Activated naive CD8-positive, alpha-beta T cell treated with anti-CD3 and anti-CD28 coated beads, Interleukin-2, amount 10 ng/mL, durations not matched to agents 7 days and 5 days (primary cell): ENCODE data around the gene SLC26A9. TPM values are rescaled to one million over a fixed set of nuclear protein-coding genes. Genes with fewer than 3 reads are reported as not detected.

ENCODE experiments used
- ATAC-seq: fragments of 150-1000 bp; cut with Tn5 transposase; one replicate; pipeline ENCODE4 v1.10.0; 2021; ENCODE audit warnings: low read depth, moderate library complexity
- POLR2A ChIA-PET: fragments of 350-600 bp; sonication (Branson Sonifier 250); formaldehyde crosslinking; loops from one replicate; lab custom pipeline; 2021; ENCODE audit warnings: antibody characterized with exemption; lab: Charles Lee
- DNase-seq: peaks from one replicate; pipeline ENCODE4 v3.0.0; 2021
- H3K27ac Mint-ChIP-seq: one replicate; pipeline ENCODE4 v1.8.0; 2022; ENCODE audit warnings: mild to moderate bottlenecking, mixed read lengths
- H3K27me3 Mint-ChIP-seq: one replicate; pipeline ENCODE4 v1.8.0; 2022; ENCODE audit warnings: mild to moderate bottlenecking, moderate library complexity, mixed read lengths
- H3K36me3 Mint-ChIP-seq: one replicate; pipeline ENCODE4 v1.8.0; 2021; ENCODE audit warnings: mild to moderate bottlenecking, mixed read lengths
- H3K4me1 Mint-ChIP-seq: one replicate; pipeline ENCODE4 v1.8.0; 2021; ENCODE audit warnings: mixed read lengths
- H3K4me3 Mint-ChIP-seq: one replicate; pipeline ENCODE4 v1.8.0; 2022; ENCODE audit warnings: mild to moderate bottlenecking, moderate library complexity, mixed read lengths
- H3K9me3 Mint-ChIP-seq: one replicate; pipeline ENCODE4 v1.8.0; 2021; ENCODE audit warnings: mixed read lengths
- total RNA-seq, 2 experiments: library from RNA; stranded (reverse); gene quantifications; one replicate each; pipeline ENCODE4 v1.2.3, GENCODE V29; 2021

Gene SLC26A9
- total RNA-seq, 2 experiments from 2014 or later: not detected

DNA sequence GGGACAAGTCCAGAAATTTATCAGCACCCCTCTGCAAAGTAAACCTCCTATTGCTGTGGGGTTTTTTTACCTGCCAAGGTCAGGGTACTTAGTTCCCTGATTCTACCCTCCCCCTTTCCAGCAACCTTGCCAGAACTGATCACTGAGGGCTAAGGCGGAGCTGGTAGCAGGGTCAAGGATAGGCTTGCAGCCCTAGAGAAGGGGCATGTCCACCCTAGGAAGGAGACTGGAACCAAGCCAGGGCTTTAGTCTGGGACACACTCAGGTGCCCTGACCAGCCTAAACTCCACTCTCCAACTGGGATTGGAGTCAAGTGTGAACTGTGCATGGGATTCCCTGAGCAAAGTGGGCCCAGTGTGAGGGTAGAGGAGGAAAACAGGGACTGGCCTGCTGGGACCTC, 6.5 kb upstream of the SLC26A9 start:
- POLR2A ChIA-PET: no interaction called here
- Mint-ChIP-seq H3K27ac (no peak overlapping the region), H3K4me1 (no peaks in the 10 kb centered on the region), H3K4me3 (no peak overlapping the region), H3K9me3 (no peaks in the 10 kb centered on the region), H3K27me3 (peaks cover 16% of the 10 kb centered on the region), H3K36me3 (no peaks in the 10 kb centered on the region)
- ATAC-seq: no peak
- no peak for DNase-seq

- H3K36me3 Mint-ChIP-seq: no peaks in the 10 kb centered on the region
- H3K4me1 Mint-ChIP-seq: no peaks in the 10 kb centered on the region
- POLR2A ChIA-PET: no interaction called here
- no peak overlapping the region for H3K4me3 Mint-ChIP-seq
- no peak for DNase-seq
- ATAC-seq: no peak
- H3K27me3 Mint-ChIP-seq: peaks cover 13% of the 10 kb centered on the region
- no peak overlapping the region for H3K27ac Mint-ChIP-seq
- H3K9me3 Mint-ChIP-seq: no peaks in the 10 kb centered on the region
Observed at GRCh38 chr1:205948886-205949285, 5.6 kb upstream of the SLC26A9 start.

GRCh38 chr1:205948039-205948438, 4.8 kb upstream of the SLC26A9 start:
- no peak for ATAC-seq
- Mint-ChIP-seq H3K4me3 (no peak overlapping the region), H3K27ac (no peak overlapping the region), H3K27me3 (peaks cover 17% of the 10 kb centered on the region), H3K4me1 (peaks cover 3% of the 10 kb centered on the region), H3K9me3 (no peaks in the 10 kb centered on the region), H3K36me3 (no peaks in the 10 kb centered on the region)
- POLR2A ChIA-PET: interaction anchor here (0.5 kb wide), 1 partner anchor 9 kb away, joined by 3 read pairs; no protein-coding TSS in a partner anchor
- DNase-seq: no peak

DNA sequence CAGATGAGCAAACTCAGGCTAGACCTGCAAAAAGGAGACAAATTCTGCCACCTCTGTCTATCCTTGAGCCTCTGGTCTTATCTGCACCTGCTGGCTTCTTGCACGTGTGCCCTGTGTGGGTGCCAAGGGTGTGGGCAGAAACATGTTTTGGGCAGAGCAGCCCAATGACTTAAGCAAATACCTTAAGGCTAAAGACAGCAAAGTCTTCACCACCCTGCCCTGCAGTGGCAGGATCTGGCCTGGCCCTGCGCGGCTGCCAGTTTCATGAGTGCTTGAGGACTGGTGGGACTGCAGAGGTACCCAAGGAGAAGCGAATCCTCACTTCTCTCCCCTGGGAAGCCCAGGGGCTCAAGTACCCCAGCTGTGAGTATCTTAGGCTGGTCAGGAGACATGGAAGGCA, 3.8 kb upstream of the SLC26A9 start:
- H3K27ac Mint-ChIP-seq: no peak overlapping the region
- H3K9me3 Mint-ChIP-seq: no peaks in the 10 kb centered on the region
- H3K27me3 Mint-ChIP-seq: peaks cover 20% of the 10 kb centered on the region
- H3K36me3 Mint-ChIP-seq: no peaks in the 10 kb centered on the region
- peaks cover 3% of the 10 kb centered on the region for H3K4me1 Mint-ChIP-seq
- no peak for DNase-seq
- H3K4me3 Mint-ChIP-seq: no peak overlapping the region
- POLR2A ChIA-PET: no interaction called here
- no peak for ATAC-seq

DNA sequence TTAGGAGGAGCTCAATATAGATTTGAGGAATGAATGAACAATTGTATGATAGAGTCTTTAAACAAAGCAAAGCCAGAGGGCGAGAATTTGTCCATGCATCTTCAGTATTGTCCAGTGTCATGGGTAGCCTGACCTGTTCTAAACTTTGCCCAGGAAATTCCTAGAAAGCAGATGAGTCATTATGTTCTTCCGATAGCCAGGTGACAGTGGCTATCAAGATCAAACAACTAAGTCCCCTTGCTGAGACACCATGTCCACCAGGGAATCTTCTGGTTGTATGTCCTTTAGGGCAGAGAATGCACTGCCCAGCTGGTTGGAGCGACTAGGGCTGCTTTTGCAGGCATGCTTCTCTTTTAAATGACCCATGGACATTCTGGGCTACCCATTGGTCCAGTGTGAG, 1.8 kb upstream of the SLC26A9 start:
- no peaks in the 10 kb centered on the region for H3K36me3 Mint-ChIP-seq
- no peak for DNase-seq
- no peak overlapping the region for H3K4me3 Mint-ChIP-seq
- H3K27me3 Mint-ChIP-seq: peaks cover 23% of the 10 kb centered on the region
- POLR2A ChIA-PET: no interaction called here
- H3K9me3 Mint-ChIP-seq: no peaks in the 10 kb centered on the region
- no peak for ATAC-seq
- peaks cover 3% of the 10 kb centered on the region for H3K4me1 Mint-ChIP-seq
- H3K27ac Mint-ChIP-seq: no peak overlapping the region

DNA sequence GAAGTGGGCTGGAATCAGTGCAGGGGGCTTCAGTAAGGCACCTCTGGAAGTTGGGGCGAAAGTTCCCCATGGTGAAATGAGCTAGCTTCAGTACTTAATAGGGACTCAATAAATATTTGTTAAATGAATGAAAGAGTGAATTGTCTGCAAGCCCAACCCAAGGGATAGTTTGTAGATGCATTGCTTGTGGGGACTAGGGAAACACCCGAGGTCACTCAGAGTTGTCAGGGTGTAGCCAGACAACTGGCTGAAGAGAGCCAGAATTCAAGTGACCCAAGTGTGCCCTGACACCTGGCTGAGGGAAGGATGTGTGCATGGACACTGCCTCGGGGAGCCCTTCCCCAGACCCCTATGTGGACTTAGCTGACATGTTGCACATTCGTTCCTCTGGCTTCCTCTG, 1.3 kb upstream of the SLC26A9 start:
- H3K4me3 Mint-ChIP-seq: no peak overlapping the region
- H3K36me3 Mint-ChIP-seq: no peaks in the 10 kb centered on the region
- H3K4me1 Mint-ChIP-seq: peaks cover 3% of the 10 kb centered on the region
- DNase-seq: no peak
- POLR2A ChIA-PET: no interaction called here
- H3K27me3 Mint-ChIP-seq: peaks cover 26% of the 10 kb centered on the region
- H3K9me3 Mint-ChIP-seq: no peaks in the 10 kb centered on the region
- no peak for ATAC-seq
- H3K27ac Mint-ChIP-seq: no peak overlapping the region

DNA sequence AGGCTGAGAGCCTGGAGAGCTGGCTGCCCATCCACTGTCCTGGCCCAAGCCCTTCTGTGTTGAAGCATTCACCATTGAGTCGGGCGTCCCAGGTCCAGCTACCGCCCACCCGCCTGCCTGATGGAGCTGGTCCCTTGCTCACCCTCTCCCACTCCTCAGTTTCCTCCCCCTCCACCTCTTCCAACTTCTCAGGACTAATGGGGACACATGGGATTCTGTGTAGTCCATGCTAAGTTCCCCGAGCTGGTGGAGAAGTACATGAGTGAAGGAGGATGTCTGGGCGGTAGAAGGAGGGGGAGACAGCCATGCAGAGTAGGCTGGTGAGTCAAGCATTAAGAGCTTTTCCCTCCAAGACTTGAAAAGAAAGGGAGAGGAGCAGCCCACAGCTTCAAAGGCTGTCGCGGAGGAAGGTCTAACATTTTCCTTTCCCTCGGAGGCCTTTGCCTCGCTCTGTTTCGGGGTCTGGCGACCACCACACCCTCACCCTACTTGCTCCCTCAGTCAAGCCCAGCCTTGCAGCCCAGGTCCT, 561 bp downstream of the SLC26A9 start:
- peaks cover 41% of the 10 kb centered on the region for H3K27me3 Mint-ChIP-seq

DNA sequence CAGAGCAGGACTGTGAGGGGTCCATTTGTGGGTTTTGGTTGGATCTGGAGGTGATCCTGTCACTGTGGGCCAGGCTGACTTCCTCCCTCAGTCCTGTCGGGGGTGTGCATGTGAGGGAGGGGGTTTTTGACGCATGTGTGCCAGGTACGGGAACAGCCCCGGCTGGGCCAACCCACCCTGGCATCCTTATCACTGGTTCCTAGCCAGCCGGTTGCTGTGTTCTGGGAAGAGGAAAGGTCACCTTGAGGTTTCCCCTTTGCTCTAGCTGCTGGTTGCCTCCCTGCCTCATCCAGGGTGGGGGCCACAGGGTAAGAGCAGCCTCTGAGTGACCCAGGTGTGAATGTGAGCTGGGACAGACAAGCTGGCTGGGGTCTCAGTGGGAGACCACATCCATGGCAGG, 2.5 kb downstream of the SLC26A9 start:
- DNase-seq (no peak), ATAC-seq (no peak)
- no peak overlapping the region for H3K27ac Mint-ChIP-seq
- H3K9me3 Mint-ChIP-seq: no peaks in the 10 kb centered on the region
- peaks cover 41% of the 10 kb centered on the region for H3K27me3 Mint-ChIP-seq
- POLR2A ChIA-PET: no interaction called here
- peaks cover 3% of the 10 kb centered on the region for H3K4me1 Mint-ChIP-seq
- H3K4me3 Mint-ChIP-seq: no peak overlapping the region
- no peaks in the 10 kb centered on the region for H3K36me3 Mint-ChIP-seq

More for the DNA sequence above, 561 bp downstream of the SLC26A9 start:
- Mint-ChIP-seq H3K4me3 (no peak overlapping the region), H3K9me3 (no peaks in the 10 kb centered on the region), H3K36me3 (no peaks in the 10 kb centered on the region), H3K27ac (no peak overlapping the region), H3K4me1 (peaks cover 3% of the 10 kb centered on the region)
- DNase-seq (no peak), ATAC-seq (no peak)
- POLR2A ChIA-PET: no interaction called here

DNA sequence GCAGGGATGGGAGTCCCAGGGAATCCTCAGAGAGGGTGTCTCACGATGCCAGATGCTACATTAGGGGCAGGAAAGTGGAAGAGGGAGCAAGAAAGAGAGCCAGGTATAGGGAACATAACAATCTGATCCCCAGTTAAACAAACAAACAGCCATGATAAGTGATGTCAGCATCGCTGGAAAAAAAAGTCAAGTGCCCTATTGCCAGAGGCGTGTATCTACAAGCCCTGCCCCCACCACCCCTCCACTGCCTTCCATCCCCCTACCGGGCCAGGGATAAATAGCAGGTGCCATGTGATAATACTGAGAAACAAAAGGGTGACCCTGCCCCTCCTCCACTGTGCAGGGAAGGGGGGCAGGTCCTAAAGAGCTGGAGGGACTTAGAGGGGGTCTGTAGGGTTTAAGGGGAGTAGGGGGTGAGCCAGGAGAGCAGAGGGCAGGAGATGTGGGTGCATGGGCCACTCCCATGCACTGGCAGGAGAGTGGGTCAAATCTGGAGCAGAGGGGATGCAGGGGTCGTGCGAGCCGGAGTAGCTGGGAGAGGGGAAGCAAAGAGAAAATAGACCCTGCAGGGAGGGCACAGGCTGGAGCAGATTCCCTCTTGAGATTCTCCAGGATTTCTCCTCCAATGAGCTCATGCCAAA, 3.4 kb downstream of the SLC26A9 start:
- Mint-ChIP-seq H3K9me3 (no peaks in the 10 kb centered on the region), H3K27ac (no peak overlapping the region), H3K4me1 (peaks cover 3% of the 10 kb centered on the region), H3K27me3 (peaks cover 40% of the 10 kb centered on the region), H3K36me3 (no peaks in the 10 kb centered on the region), H3K4me3 (no peak overlapping the region)
- POLR2A ChIA-PET: no interaction called here
- DNase-seq: no peak
- ATAC-seq: no peak

DNA sequence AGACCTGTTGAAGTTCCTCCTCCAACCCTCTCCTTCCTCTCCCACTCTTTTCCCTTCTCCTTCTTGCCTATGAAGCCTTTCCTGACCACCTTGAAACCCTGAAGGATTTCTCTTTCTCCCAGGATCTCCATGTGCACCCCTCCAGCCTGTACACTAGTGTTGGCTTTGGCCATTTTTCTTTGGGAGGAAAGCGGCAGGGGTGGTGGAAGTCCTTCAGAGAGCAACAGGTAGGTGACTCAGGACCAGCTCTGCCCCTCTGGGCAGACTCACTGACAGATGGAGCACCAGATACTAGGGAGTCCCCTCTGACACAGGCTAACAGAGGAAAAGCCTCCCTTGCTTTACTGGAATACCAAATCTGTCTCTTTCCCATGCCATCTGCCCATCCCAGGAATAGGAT, 4.6 kb downstream of the SLC26A9 start:
- no peak for DNase-seq
- no peak overlapping the region for H3K27ac Mint-ChIP-seq
- POLR2A ChIA-PET: no interaction called here
- ATAC-seq: no peak
- peaks cover 3% of the 10 kb centered on the region for H3K4me1 Mint-ChIP-seq
- no peaks in the 10 kb centered on the region for H3K9me3 Mint-ChIP-seq
- peaks cover 34% of the 10 kb centered on the region for H3K27me3 Mint-ChIP-seq
- no peak overlapping the region for H3K4me3 Mint-ChIP-seq
- H3K36me3 Mint-ChIP-seq: no peaks in the 10 kb centered on the region

DNA sequence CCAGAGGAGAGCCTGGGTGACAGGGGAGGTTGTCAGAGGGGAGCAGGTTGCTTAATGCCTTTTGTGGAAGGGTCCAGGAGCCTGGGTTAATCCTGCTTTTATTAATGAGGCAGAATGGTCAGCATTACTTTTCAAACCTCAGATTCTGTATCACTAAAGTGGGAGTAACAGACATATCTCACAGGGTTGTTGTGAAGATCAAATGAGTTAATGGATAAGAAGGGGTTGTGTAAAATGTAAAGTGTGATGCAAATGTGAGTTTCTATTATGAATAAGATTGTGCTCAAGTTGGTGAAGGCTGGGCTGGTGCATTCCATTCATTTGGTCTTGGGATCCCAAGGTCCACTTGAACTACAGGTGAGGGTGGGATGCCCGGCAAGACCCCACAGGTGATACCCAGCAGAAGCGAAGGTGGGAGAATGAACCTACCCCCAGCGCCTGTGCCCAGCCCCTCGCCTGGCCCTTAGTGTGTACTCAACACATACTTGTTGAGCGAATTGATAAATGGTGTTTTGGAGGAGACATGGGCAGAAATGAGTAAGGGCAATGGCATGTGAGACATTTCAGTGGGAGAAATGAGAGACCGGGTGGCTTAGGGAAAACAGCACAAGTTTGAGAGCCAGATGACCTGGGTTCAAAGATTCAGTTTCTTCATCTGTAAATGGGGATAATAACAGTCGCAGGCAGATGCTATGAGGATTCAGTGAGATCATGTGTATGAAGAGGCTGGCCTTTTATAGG, 6.2 kb downstream of the SLC26A9 start:
- POLR2A ChIA-PET: no interaction called here
- H3K27me3 Mint-ChIP-seq: peaks cover 32% of the 10 kb centered on the region
- no peaks in the 10 kb centered on the region for H3K9me3 Mint-ChIP-seq
- H3K4me3 Mint-ChIP-seq: no peak overlapping the region
- H3K4me1 Mint-ChIP-seq: peaks cover 2% of the 10 kb centered on the region
- no peaks in the 10 kb centered on the region for H3K36me3 Mint-ChIP-seq
- ATAC-seq: no peak
- no peak overlapping the region for H3K27ac Mint-ChIP-seq
- no peak for DNase-seq

GRCh38 chr1:205936311-205936710, 6.9 kb downstream of the SLC26A9 start:
- H3K4me1 Mint-ChIP-seq: peaks cover 2% of the 10 kb centered on the region
- no peak for DNase-seq
- POLR2A ChIA-PET: no interaction called here
- H3K36me3 Mint-ChIP-seq: no peaks in the 10 kb centered on the region
- H3K4me3 Mint-ChIP-seq: no peak overlapping the region
- no peaks in the 10 kb centered on the region for H3K9me3 Mint-ChIP-seq
- ATAC-seq: no peak
- H3K27me3 Mint-ChIP-seq: peaks cover 33% of the 10 kb centered on the region
- no peak overlapping the region for H3K27ac Mint-ChIP-seq

DNA sequence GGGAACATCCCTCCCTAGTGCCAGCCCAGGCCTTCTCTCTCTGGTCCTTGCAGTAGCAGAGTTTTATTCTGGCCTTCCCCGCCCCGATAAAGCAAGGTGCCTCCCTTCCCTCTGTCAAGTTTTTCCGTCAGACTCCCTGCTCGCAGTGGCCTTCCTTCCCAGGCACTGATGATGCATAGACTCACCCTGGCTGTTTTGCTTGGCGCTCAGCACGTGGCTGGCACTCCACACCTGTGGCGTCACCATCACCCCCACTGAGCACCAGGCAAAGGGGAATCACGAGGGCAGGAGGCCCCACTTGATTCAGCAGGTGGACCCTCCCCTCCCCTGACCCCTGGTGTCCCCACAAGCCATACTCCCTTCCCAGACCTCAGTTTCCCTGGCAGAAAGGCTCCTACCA, 7.4 kb downstream of the SLC26A9 start:
- Mint-ChIP-seq H3K9me3 (no peaks in the 10 kb centered on the region), H3K27me3 (peaks cover 32% of the 10 kb centered on the region), H3K27ac (no peak overlapping the region), H3K4me3 (no peak overlapping the region), H3K36me3 (no peaks in the 10 kb centered on the region), H3K4me1 (peaks cover 2% of the 10 kb centered on the region)
- POLR2A ChIA-PET: no interaction called here
- no peak for ATAC-seq
- DNase-seq: no peak

- ATAC-seq (no peak), DNase-seq (no peak)
- Mint-ChIP-seq H3K27ac (no peak overlapping the region), H3K27me3 (peaks cover 30% of the 10 kb centered on the region), H3K4me1 (peaks cover 2% of the 10 kb centered on the region), H3K9me3 (no peaks in the 10 kb centered on the region), H3K36me3 (no peaks in the 10 kb centered on the region), H3K4me3 (no peak overlapping the region)
- POLR2A ChIA-PET: no interaction called here
Observed at GRCh38 chr1:205934788-205935187, 8.5 kb downstream of the SLC26A9 start.
